Glutamatergic neuron (in vitro differentiated cells): Measurements from ENCODE around the gene NEIL1. TPM values are rescaled to one million over a fixed set of nuclear protein-coding genes. Genes with fewer than 3 reads are reported as not detected.
"Not testable (repeated sequence)": the region's sequence is repeated elsewhere in the genome, so short reads cannot be mapped to it uniquely, and the experiment has no call there.

Experiments used
- DNase-seq: peaks from one replicate; pipeline ENCODE4 v3.0.0; 2022
- H3K27ac Mint-ChIP-seq: one replicate; pipeline ENCODE4 v1.8.0; 2020; ENCODE audit warnings: mild to moderate bottlenecking, mixed read lengths, inconsistent platforms; ENCODE audit not compliant: unreplicated experiment
- H3K27me3 Mint-ChIP-seq: one replicate; pipeline ENCODE4 v1.8.0; 2020; ENCODE audit warnings: mild to moderate bottlenecking, moderate library complexity, mixed read lengths, inconsistent platforms; ENCODE audit not compliant: unreplicated experiment
- H3K36me3 Mint-ChIP-seq: one replicate; pipeline ENCODE4 v1.8.0; 2020; ENCODE audit warnings: mild to moderate bottlenecking, mixed read lengths, inconsistent platforms; ENCODE audit not compliant: unreplicated experiment
- H3K4me1 Mint-ChIP-seq: one replicate; pipeline ENCODE4 v1.8.0; 2020; ENCODE audit warnings: mild to moderate bottlenecking, low read depth, mixed read lengths, inconsistent platforms; ENCODE audit not compliant: unreplicated experiment
- H3K4me3 Mint-ChIP-seq: one replicate; pipeline ENCODE4 v1.8.0; 2020; ENCODE audit warnings: mild to moderate bottlenecking, mixed read lengths, inconsistent platforms; ENCODE audit not compliant: unreplicated experiment
- H3K9me3 Mint-ChIP-seq: one replicate; pipeline ENCODE4 v1.8.0; 2020; ENCODE audit warnings: mild to moderate bottlenecking, moderate library complexity, mixed read lengths, inconsistent platforms; ENCODE audit not compliant: unreplicated experiment
- total RNA-seq: library from RNA; stranded (reverse); fragmentation: NEBNext Ultra II Directional; extraction: Animal tissue kit (Norgen Biotek cat#: 25700); gene quantifications from one replicate; pipeline ENCODE4 v1.2.1, GENCODE V29; 2021; ENCODE audit not compliant: unreplicated experiment
- TF ChIP-seq, protein P1 (sequence below): fragments of 200-600 bp; sonication (generic); IDR thresholded peaks from one replicate; pipeline ENCODE4 v1.5.0; 2021; ENCODE audit not compliant: partially characterized antibody, unreplicated experiment

NEIL1 gene
- total RNA-seq, 1 donor from 2014 or later: 11.8 TPM

DNA sequence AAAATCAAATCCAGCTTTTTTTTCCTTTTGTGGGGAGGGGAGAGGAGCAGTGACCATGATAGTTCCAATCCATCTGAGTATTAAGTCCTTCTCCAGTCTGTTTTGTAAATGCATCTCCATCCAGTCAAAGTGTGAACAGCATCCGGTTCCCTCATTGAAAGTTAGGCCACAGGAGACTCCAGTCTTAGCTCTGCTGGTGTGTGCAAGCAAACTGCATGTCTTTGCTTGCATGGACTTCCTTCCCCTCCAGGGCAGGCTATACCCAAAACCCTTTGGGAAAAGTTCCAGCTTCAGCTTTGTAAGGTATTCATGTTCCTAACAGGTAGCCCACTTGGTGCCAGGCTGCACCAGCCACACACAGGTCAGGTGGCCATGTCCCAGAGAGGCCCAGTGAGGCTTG, 24.6 kb downstream of the NEIL1 start:
- Mint-ChIP-seq H3K9me3 (peaks cover 7% of the 10 kb centered on the region), H3K36me3 (no peaks in the 10 kb centered on the region), H3K4me3 (no peak overlapping the region), H3K27ac (no peak overlapping the region), H3K4me1 (peaks cover 2% of the 10 kb centered on the region), H3K27me3 (peaks cover 1% of the 10 kb centered on the region)
- no peak for DNase-seq
- TF ChIP-seq, protein P1, sequence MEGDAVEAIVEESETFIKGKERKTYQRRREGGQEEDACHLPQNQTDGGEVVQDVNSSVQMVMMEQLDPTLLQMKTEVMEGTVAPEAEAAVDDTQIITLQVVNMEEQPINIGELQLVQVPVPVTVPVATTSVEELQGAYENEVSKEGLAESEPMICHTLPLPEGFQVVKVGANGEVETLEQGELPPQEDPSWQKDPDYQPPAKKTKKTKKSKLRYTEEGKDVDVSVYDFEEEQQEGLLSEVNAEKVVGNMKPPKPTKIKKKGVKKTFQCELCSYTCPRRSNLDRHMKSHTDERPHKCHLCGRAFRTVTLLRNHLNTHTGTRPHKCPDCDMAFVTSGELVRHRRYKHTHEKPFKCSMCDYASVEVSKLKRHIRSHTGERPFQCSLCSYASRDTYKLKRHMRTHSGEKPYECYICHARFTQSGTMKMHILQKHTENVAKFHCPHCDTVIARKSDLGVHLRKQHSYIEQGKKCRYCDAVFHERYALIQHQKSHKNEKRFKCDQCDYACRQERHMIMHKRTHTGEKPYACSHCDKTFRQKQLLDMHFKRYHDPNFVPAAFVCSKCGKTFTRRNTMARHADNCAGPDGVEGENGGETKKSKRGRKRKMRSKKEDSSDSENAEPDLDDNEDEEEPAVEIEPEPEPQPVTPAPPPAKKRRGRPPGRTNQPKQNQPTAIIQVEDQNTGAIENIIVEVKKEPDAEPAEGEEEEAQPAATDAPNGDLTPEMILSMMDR: no peak

DNA sequence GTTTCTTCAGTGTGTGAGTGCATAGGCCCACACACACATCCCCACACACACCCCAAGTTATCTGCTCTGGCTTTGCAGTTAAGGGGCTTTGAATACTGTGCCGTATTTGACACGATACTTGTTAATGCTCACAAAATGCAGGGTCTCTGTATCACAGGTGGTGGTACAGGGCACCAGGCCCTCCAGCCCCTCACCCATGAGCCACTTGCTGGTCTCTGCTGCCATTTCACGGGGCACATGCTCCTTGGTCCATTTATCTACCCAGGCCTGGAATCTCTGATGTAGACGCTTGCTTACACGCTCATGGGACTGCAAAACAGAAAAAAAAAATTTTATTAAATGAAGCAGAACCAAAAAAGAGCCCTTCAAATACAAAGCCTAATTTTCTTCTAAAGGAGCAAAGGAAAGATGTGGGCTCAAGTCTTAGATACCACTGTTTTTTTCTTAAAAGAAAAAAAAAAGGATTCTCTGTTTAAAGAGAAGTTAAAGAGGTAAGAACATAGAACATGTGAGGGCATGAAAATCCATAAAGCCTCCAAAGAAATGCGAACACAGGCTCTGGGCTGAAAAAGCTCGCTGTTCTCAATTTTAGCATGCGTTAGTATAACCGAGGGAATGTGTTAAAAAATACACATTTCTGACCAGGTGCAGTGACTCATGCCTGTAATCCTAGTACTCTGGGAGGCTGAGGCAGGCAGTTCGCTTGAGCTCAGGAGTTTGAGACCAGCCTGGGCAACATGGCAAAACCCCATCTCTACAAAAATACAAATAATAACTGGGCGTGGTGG, 25.3 kb downstream of the NEIL1 start:
- Mint-ChIP-seq H3K27ac (no peak overlapping the region), H3K36me3 (no peaks in the 10 kb centered on the region), H3K4me3 (no peak overlapping the region), H3K4me1 (peaks cover 2% of the 10 kb centered on the region), H3K27me3 (peaks cover 1% of the 10 kb centered on the region), H3K9me3 (peaks cover 7% of the 10 kb centered on the region)
- no peak for DNase-seq
- TF ChIP-seq, protein P1: no peak

DNA sequence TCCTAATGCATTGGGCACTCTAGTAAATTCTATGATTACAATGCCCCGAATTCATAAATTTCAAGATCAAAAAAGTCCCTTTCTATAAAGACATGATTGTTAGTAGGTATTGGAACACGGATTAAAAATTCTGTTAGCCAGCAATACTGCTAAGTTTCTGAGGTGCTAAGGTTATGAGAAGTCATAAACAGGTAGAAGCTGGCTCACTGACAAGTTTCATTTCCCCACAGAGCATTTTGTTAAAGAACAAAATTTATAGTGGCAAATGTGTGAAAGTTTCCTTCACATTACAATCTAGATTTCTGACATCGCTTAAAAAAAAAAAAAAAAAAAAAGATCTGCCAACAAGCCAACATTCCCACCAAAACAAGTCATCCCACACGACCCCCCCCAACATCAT, 33.9 kb downstream of the NEIL1 start:
- TF ChIP-seq, protein P1: no peak
- H3K4me1 Mint-ChIP-seq: no peaks in the 10 kb centered on the region
- no peaks in the 10 kb centered on the region for H3K9me3 Mint-ChIP-seq
- H3K4me3 Mint-ChIP-seq: no peak overlapping the region
- H3K36me3 Mint-ChIP-seq: no peaks in the 10 kb centered on the region
- no peaks in the 10 kb centered on the region for H3K27me3 Mint-ChIP-seq
- H3K27ac Mint-ChIP-seq: no peak overlapping the region
- DNase-seq: no peak

DNA sequence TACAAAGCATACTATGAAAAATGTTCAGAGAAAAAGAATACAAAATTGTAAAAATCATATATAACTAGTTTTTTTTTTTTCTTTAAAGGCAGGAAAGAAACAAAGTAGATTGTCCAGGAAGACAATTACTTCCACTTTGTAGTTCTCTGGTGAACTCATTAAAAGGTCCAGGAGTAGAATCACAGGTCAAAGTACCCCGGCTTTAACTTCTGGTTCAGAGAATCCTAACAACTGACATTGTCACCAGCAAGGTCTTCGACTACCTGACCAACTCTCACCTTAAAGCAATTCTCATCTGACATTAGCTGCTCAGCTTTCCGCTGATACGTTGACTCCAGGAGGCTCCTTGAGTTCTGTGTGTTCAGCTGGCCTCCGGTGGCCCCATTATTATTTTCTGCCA, 37.1 kb downstream of the NEIL1 start:
- DNase-seq, H3K36me3 Mint-ChIP-seq, H3K9me3 Mint-ChIP-seq, H3K27ac Mint-ChIP-seq, H3K4me3 Mint-ChIP-seq, H3K4me1 Mint-ChIP-seq, H3K27me3 Mint-ChIP-seq: not testable (repeated sequence)

DNA sequence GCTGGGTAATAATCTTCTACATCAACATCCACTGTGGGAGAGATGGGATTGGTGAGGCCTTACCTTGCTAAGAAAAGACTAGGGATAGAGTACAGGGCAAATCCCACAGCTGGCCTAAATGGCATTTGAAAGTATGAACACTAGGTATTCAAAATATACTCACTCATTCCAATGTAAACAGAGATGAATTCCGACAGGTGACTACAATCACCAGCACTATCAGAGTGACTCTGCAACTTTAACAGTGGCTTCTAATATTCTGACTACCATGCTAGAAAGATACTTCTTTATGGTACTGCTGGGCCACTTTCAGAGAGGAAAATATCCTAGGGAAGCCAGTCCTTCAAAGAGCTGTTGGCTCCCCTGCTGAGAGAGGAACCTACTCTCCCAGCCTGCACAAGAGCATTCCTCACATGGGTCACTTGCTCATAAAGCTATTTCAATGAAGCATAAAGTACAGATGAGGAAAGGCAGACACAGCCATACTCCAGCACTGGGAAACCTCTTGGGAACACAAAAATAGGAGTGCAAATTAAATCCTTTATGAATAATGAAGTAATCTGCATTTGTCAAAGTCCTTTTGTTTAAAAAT, 43.0 kb downstream of the NEIL1 start:
- Mint-ChIP-seq H3K36me3 (no peaks in the 10 kb centered on the region), H3K27ac (no peak overlapping the region), H3K9me3 (no peaks in the 10 kb centered on the region), H3K4me3 (no peak overlapping the region), H3K4me1 (no peaks in the 10 kb centered on the region), H3K27me3 (no peaks in the 10 kb centered on the region)
- no peak for DNase-seq
- TF ChIP-seq, protein P1: no peak
